Activated CD8-positive, alpha-beta T cell treated with anti-CD3 and anti-CD28 coated beads for 36 hours (primary cell): Measurements from ENCODE around the gene EDAR. TPM values are rescaled to one million over a fixed set of nuclear protein-coding genes. Genes with fewer than 3 reads are reported as not detected.

Experiments used
- ATAC-seq: fragments of 200-7000 bp; cut with Tn5 transposase; one replicate; pipeline ENCODE4 v1.10.0; 2021; ENCODE audit warnings: mild to moderate bottlenecking, moderate library complexity
- CTCF ChIA-PET: fragments of 350-600 bp; sonication (Branson Sonifier 250); formaldehyde crosslinking; loops from one replicate; lab custom pipeline; 2021; ENCODE audit warnings: antibody characterized with exemption; lab: Charles Lee
- POLR2A ChIA-PET: fragments of 350-600 bp; sonication (Branson Sonifier 250); formaldehyde crosslinking; loops from one replicate; lab custom pipeline; 2021; ENCODE audit warnings: antibody characterized with exemption; lab: Charles Lee
- DNase-seq: peaks from one replicate; pipeline ENCODE4 v3.0.0-alpha.2; 2020
- H3K27ac Mint-ChIP-seq: one replicate; pipeline ENCODE4 v1.8.0; 2021; ENCODE audit warnings: mild to moderate bottlenecking, mixed read lengths
- H3K27me3 Mint-ChIP-seq: one replicate; pipeline ENCODE4 v1.8.0; 2021; ENCODE audit warnings: mixed read lengths
- H3K36me3 Mint-ChIP-seq: one replicate; pipeline ENCODE4 v1.8.0; 2021; ENCODE audit warnings: low read depth, mixed read lengths
- H3K4me1 Mint-ChIP-seq: one replicate; pipeline ENCODE4 v1.8.0; 2021; ENCODE audit warnings: low read depth, mixed read lengths
- H3K4me3 Mint-ChIP-seq: one replicate; pipeline ENCODE4 v1.8.0; 2021; ENCODE audit warnings: mild to moderate bottlenecking, moderate library complexity, mixed read lengths
- H3K9me3 Mint-ChIP-seq: one replicate; pipeline ENCODE4 v1.8.0; 2021; ENCODE audit warnings: mixed read lengths
- CTCF ChIP-seq: fragments of 200-600 bp; IDR thresholded peaks from one replicate; pipeline ENCODE4 v1.8.0; 2022; ENCODE audit warnings: antibody characterized with exemption, mild to moderate bottlenecking
- intact Hi-C: fragments of 100-400 bp; cut with micrococcal nuclease; formaldehyde crosslinking; loops from one replicate; pipeline ENCODE4 v1.10.0; 2022
- total RNA-seq, 2 experiments: library from RNA; stranded (reverse); gene quantifications; one replicate each; pipeline ENCODE4 v1.2.3, GENCODE V29; 2021

The EDAR gene
- total RNA-seq, 2 experiments from 2014 or later: 0.09 to 0.11 TPM

DNA sequence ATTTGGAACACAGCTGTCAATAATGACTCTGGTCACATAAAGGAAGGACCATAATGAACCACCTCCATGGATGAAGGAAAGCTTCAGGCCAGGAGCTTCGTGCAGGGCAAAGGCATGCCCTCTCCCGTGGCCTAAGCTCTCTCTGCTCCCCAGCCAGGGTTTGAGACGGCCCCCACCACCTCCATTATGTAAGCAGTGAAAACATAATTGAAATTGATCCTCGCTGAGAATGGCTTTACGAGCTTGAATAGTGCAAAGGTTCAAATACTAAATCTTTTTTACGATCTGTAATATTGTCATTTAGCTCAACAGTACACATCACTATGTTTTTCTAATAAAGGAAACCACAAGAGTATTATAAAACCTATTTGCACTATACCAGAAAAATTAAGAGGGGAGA, 5.2 kb upstream of the EDAR start:
- Mint-ChIP-seq H3K4me1 (peaks cover 9% of the 10 kb centered on the region), H3K36me3 (no peaks in the 10 kb centered on the region), H3K27ac (no peak overlapping the region), H3K4me3 (no peak overlapping the region), H3K9me3 (no peaks in the 10 kb centered on the region), H3K27me3 (no peaks in the 10 kb centered on the region)
- TF ChIP-seq CTCF: no peak
- ChIA-PET CTCF (interaction anchor here (0.7 to 1.7 kb wide), 3 partner anchors 9 to 66 kb away, joined by 3 to 7 read pairs (median 5); no protein-coding TSS in a partner anchor), POLR2A (no interaction called here)
- ATAC-seq (no peak), DNase-seq (no peak)
- intact Hi-C loops: no loop called here

DNA sequence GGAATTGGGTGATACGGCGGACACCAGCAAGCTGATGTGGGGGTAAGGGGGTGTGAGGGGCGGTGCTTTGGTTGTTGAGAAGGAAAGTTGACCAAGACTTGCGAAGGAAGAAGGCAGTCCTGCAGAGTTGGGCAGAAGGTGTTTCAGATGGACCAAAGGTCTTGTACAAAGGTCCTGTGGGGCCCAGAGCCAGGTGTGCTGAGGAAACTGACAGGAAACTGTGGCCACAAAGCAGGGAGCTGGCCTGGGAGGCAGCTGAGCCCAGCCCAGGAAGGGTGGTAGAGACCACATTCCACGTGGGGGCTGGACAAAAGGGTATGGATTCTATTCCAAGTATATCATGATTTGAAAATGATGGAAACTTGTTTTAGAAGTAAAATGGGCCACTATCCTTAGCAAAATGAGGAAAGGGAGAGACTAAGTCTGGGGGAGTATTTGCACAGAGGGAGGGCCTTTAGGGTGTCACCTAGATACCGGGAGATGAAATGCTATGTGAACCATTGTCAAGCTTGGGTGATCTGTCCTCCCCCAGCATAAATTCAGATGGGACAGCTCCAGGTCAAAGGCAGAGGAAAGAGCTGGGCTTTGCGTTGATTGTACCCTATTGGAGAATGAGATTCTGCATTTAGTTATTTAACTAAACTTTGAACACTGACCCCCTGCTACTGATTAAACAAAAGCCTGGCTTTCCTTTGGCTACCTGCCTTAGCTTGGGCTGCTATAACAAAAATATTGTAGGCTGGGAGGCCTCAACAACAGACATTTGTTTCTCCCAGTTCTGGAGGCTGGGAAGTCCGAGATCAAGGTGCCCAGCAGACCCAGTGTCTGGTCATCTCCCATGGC, 4.3 kb upstream of the EDAR start:
- TF ChIP-seq CTCF: no peak
- intact Hi-C loops: no loop called here
- POLR2A ChIA-PET: no interaction called here
- Mint-ChIP-seq H3K36me3 (no peaks in the 10 kb centered on the region), H3K27ac (no peak overlapping the region), H3K4me3 (no peak overlapping the region), H3K9me3 (no peaks in the 10 kb centered on the region), H3K27me3 (no peaks in the 10 kb centered on the region), H3K4me1 (peaks cover 17% of the 10 kb centered on the region)
- ATAC-seq (no peak), DNase-seq (no peak)
- CTCF ChIA-PET: interaction anchor here (1.4 to 1.7 kb wide), 2 partner anchors 8 to 65 kb away, joined by 5 to 7 read pairs; no protein-coding TSS in a partner anchor

DNA sequence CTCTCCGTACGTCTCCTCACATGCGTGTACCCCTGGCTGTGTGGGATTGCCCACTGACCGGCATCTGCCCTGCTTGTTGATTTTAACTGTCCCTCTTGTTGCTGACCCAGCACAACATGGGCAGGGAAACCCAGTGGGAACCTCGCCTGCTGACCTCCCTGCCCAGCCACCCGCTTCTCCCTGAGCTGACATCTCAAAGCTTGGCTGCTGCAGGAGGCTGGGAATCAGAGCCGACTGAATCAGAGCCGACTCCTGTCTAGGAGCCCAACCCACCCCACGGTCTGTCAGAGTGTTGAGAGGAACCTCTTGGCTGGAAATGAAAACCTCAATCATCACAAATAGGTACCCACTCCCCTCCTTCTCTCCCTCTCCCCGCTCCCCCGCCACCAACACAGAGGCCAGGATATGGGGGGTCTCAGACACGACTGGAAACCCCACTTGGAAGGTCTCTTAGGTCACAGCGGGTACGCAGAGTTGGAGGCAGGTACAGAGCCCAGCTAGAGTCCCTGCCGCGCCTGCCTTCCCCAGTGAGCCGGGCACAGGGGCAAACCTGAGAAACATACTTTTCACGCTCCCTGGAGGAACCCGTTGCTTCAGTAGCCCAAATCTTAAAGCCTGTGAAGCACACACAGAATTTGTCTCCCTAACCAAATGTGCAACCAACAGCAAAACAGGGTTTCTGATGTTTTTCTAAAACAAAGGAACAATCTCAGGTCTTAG, 784 bp downstream of the EDAR start:
- CTCF ChIA-PET: interaction anchor here (0.7 to 5.6 kb wide), 15 partner anchors 9 to 281 kb away, joined by 3 to 52 read pairs (median 5); no protein-coding TSS in a partner anchor
- H3K4me3 Mint-ChIP-seq: peak overlapping the region; percentile 66
- TF ChIP-seq CTCF: no peak
- intact Hi-C loops: loop anchor here (2.0 kb wide), 1 partner anchor 59 kb away; no protein-coding TSS in a partner anchor
- no peak overlapping the region for H3K27ac Mint-ChIP-seq
- ATAC-seq (no peak), DNase-seq (no peak)
- no peaks in the 10 kb centered on the region for H3K36me3 Mint-ChIP-seq
- H3K9me3 Mint-ChIP-seq: no peaks in the 10 kb centered on the region
- POLR2A ChIA-PET: no interaction called here
- H3K27me3 Mint-ChIP-seq: no peaks in the 10 kb centered on the region
- peaks cover 35% of the 10 kb centered on the region for H3K4me1 Mint-ChIP-seq

DNA sequence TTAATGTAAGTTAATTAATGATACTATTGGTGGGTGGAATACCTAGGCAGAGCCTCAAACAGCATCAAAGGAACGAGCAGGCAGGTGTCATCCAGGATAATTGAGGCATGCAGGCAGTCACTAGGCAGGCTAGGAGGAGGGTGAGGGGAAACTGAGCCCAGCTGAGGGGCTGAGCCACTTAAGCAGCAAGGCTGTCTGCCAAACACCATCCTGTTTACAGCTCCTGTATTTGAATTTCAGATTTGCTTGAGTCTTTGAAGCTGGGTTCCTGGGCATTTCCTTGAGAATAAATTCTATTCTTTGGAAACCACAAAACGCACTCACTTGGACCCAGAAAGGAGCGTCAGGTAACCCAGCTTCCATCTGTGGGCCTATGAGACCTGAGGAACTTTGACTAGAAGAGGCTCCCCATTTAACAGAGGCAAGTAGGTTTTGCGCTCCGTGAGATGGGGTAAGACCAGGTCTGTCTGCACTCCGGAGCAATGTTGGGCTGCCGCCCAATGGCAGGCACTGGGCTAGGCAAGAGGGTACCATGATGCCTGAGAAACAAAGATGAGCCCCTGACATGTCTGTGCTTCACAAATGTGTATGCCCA, 2.0 kb downstream of the EDAR start:
- peak; percentile 14 for TF ChIP-seq CTCF
- ATAC-seq (peak; percentile 75), DNase-seq (peak; percentile 57)
- Mint-ChIP-seq H3K36me3 (no peaks in the 10 kb centered on the region), H3K9me3 (no peaks in the 10 kb centered on the region), H3K27me3 (no peaks in the 10 kb centered on the region), H3K27ac (no peak overlapping the region), H3K4me1 (peaks cover 41% of the 10 kb centered on the region), H3K4me3 (peak overlapping the region; percentile 36)
- CTCF ChIA-PET: interaction anchor here (0.7 to 5.6 kb wide), 9 partner anchors 9 to 57 kb away, joined by 3 to 52 read pairs (median 4); no protein-coding TSS in a partner anchor
- intact Hi-C loops: no loop called here
- POLR2A ChIA-PET: interaction anchor here (1.4 kb wide), 1 partner anchor 14 kb away, joined by 3 read pairs; no protein-coding TSS in a partner anchor
